Right atrium auricular region (tissue), 2 donors: ENCODE data around the gene TARP.
"Not testable (repeated sequence)": the region's sequence is repeated elsewhere in the genome, so short reads cannot be mapped to it uniquely, and the experiment has no call there.

Source experiments
- DNase-seq: peaks from one replicate; pipeline ENCODE4 v3.0.0-alpha.2; 2019; ENCODE audit warnings: low spot score
- H3K27ac ChIP-seq, 2 donors: fragments of 200-600 bp; sonication (generic); 1 replicate in 1 of 2; 2 replicates in 1 of 2; pipeline ENCODE4 v1.5.1; 2016 to 2019
- H3K27me3 ChIP-seq, 2 donors: fragments of 200-600 bp; sonication (generic); one replicate each; pipeline versions ENCODE4 v1.5.1 to v1.6.0; 2017 to 2019
- H3K36me3 ChIP-seq: fragments of 200-600 bp; sonication (generic); one replicate; pipeline ENCODE4 v1.5.1; 2016
- H3K4me1 ChIP-seq, 2 donors: fragments of 200-600 bp; sonication (generic); one replicate each; pipeline versions ENCODE4 v1.5.1 to v1.6.0; 2017 to 2019
- H3K4me3 ChIP-seq, 2 donors: fragments of 200-600 bp; sonication (generic); 1 replicate in 1 of 2; 2 replicates in 1 of 2; pipeline ENCODE4 v1.5.1; 2017 to 2019; ENCODE audit warnings: mild to moderate bottlenecking in 1 of 2, moderate library complexity in 1 of 2
- H3K9me3 ChIP-seq, 2 donors: fragments of 200-600 bp; sonication (generic); one replicate each; pipeline ENCODE4 v1.5.1; 2019
- CTCF ChIP-seq, 2 donors: fragments of 200-600 bp; sonication (generic); IDR thresholded peaks; one replicate each; pipeline ENCODE4 v1.5.1; 2019; ENCODE audit warnings: antibody characterized with exemption in 2 of 2

TARP gene

GRCh38 chr7:38244516-38244915 lies 28.9 kb downstream of the TARP start:
- Histone ChIP-seq H3K9me3 (no peaks in the 10 kb centered on the region), H3K27ac (no peak overlapping the region), H3K4me3 (no peak overlapping the region), H3K27me3 (no peaks in the 10 kb centered on the region), H3K36me3 (no peaks in the 10 kb centered on the region), H3K4me1 (no peaks in the 10 kb centered on the region)
- no peak for DNase-seq
- no peak for TF ChIP-seq CTCF (IDR thresholded peaks at IDR 0.05)

GRCh38 chr7:38243345-38243744 lies 30.1 kb downstream of the TARP start:
- not testable (repeated sequence) for H3K27ac ChIP-seq, H3K4me1 ChIP-seq, DNase-seq, H3K27me3 ChIP-seq, H3K9me3 ChIP-seq, H3K36me3 ChIP-seq, H3K4me3 ChIP-seq

GRCh38 chr7:38242814-38243213 lies 30.6 kb downstream of the TARP start:
- H3K4me3 ChIP-seq = no peak overlapping the region
- H3K9me3 ChIP-seq = no peaks in the 10 kb centered on the region
- no peaks in the 10 kb centered on the region for H3K36me3 ChIP-seq
- DNase-seq = no peak
- no peak overlapping the region for H3K27ac ChIP-seq
- H3K27me3 ChIP-seq = no peaks in the 10 kb centered on the region
- no peaks in the 10 kb centered on the region for H3K4me1 ChIP-seq
- TF ChIP-seq CTCF (IDR thresholded peaks at IDR 0.05) = no peak

GRCh38 chr7:38241071-38241470 lies 32.4 kb downstream of the TARP start:
- no peaks in the 10 kb centered on the region for H3K9me3 ChIP-seq
- no peak overlapping the region for H3K27ac ChIP-seq
- H3K36me3 ChIP-seq = no peaks in the 10 kb centered on the region
- no peak for TF ChIP-seq CTCF (IDR thresholded peaks at IDR 0.05)
- H3K4me1 ChIP-seq = no peaks in the 10 kb centered on the region
- DNase-seq = no peak
- H3K4me3 ChIP-seq = no peak overlapping the region
- H3K27me3 ChIP-seq = no peaks in the 10 kb centered on the region

GRCh38 chr7:38239129-38239528 lies 34.3 kb downstream of the TARP start:
- not testable (repeated sequence) for H3K4me3 ChIP-seq, H3K9me3 ChIP-seq, H3K27me3 ChIP-seq, H3K27ac ChIP-seq, H3K4me1 ChIP-seq, DNase-seq, H3K36me3 ChIP-seq

GRCh38 chr7:38235606-38236005 lies 37.8 kb downstream of the TARP start:
- Histone ChIP-seq H3K4me1 (no peaks in the 10 kb centered on the region), H3K27ac (no peak overlapping the region), H3K27me3 (no peaks in the 10 kb centered on the region), H3K4me3 (no peak overlapping the region), H3K9me3 (no peaks in the 10 kb centered on the region), H3K36me3 (peaks cover 1% of the 10 kb centered on the region)
- no peak for TF ChIP-seq CTCF (IDR thresholded peaks at IDR 0.05)
- DNase-seq = no peak

GRCh38 chr7:38234759-38235158 lies 38.7 kb downstream of the TARP start:
- not testable (repeated sequence) for H3K4me3 ChIP-seq, H3K9me3 ChIP-seq, DNase-seq, H3K4me1 ChIP-seq, H3K27ac ChIP-seq, H3K36me3 ChIP-seq, H3K27me3 ChIP-seq
